K562 (cell line): Measurements from ENCODE around the gene DNAAF3. TPM values are rescaled to one million over a fixed set of nuclear protein-coding genes. Genes with fewer than 3 reads are reported as not detected.

Source experiments
- BCL6 ChIP-seq: fragments of 250-450 bp; sonication (Bioruptor Pico); IDR thresholded peaks from 2 replicates; pipeline ENCODE4 v1.4.0; 2020
- GABPA ChIP-seq: fragments of 200-800 bp; sonication (Bioruptor generic); conservative IDR thresholded peaks from 2 replicates; pipeline ENCODE4 v1.6.1; 2016; ENCODE audit warnings: low read depth, missing genetic modification characterization, missing compliant biosample characterization
- HDAC2 ChIP-seq: fragments of 450-650 bp; IDR thresholded peaks from 2 replicates; pipeline ENCODE4 v1.6.1; 2016; ENCODE audit warnings: mild to moderate bottlenecking
- HIVEP1 ChIP-seq: fragments of 250-450 bp; sonication (Bioruptor Pico); IDR thresholded peaks from 2 replicates; pipeline ENCODE4 v1.4.0; 2020; ENCODE audit warnings: mild to moderate bottlenecking
- IRF1 ChIP-seq: sonication (generic); formaldehyde crosslinking; IDR thresholded peaks from 2 replicates; pipeline ENCODE4 v1.8.0; 2022; ENCODE audit warnings: missing genetic modification reagents, mild to moderate bottlenecking, borderline replicate concordance
- MYC ChIP-seq, 2 experiments: fragments of 250-450 bp in 1 of 2; sonication (Bioruptor Pico) in 1 of 2; IDR thresholded peaks; 2 replicates each; pipeline versions ENCODE4 v1.5.1 to v1.6.1; 2012 to 2021; ENCODE audit warnings: low read depth in 2 of 2, borderline replicate concordance in 1 of 2, improper control_type of control experiment in 1 of 2, low read length in 1 of 2, mild to moderate bottlenecking in 1 of 2, moderate library complexity in 1 of 2
- NFATC3 ChIP-seq: fragments of 450-650 bp; IDR thresholded peaks from 2 replicates; pipeline ENCODE4 v1.6.1; 2017; ENCODE audit warnings: mild to moderate bottlenecking
- POLR2G ChIP-seq: fragments of 200-400 bp; formaldehyde crosslinking; IDR thresholded peaks from 2 replicates; pipeline ENCODE4 v1.6.1; 2017; ENCODE audit warnings: low read depth, mild to moderate bottlenecking, antibody characterized with exemption, low read length, moderate library complexity
- PTTG1 ChIP-seq: fragments of 450-650 bp; IDR thresholded peaks from 2 replicates; pipeline ENCODE4 v1.6.1; 2016; ENCODE audit warnings: low read depth, mild to moderate bottlenecking, missing genetic modification characterization, missing compliant biosample characterization
- RBFOX2 ChIP-seq: fragments of 200-400 bp; formaldehyde crosslinking; IDR thresholded peaks from 2 replicates; pipeline ENCODE4 v1.6.1; 2017; ENCODE audit warnings: low read depth, mild to moderate bottlenecking, low read length, moderate library complexity
- TOE1 ChIP-seq, 2 experiments: fragments of 450-650 bp in 1 of 2; sonication (generic) in 1 of 2; formaldehyde crosslinking in 1 of 2; IDR thresholded peaks; 2 replicates each; pipeline versions ENCODE4 v1.7.1 to v1.8.0; 2016 to 2022; ENCODE audit warnings: borderline replicate concordance in 2 of 2, mild to moderate bottlenecking in 2 of 2, antibody characterized with exemption in 1 of 2, inconsistent platforms in 1 of 2, low read depth in 1 of 2, missing genetic modification reagents in 1 of 2, moderate library complexity in 1 of 2
- ZBTB11 ChIP-seq, 3 experiments: fragments of 200-800 bp in 1 of 3; fragments of 250-450 bp in 1 of 3; fragments of 450-650 bp in 1 of 3; sonication (Bioruptor Pico) in 1 of 3; sonication (Bioruptor generic) in 1 of 3; formaldehyde crosslinking in 1 of 3; IDR thresholded peaks; 2 replicates each; pipeline versions ENCODE4 v1.6.1 to v1.8.0; 2016 to 2022; ENCODE audit warnings: mild to moderate bottlenecking in 2 of 3, missing genetic modification characterization in 2 of 3, missing compliant biosample characterization in 1 of 3, moderate library complexity in 1 of 3
- ZNF121 ChIP-seq: sonication (generic); formaldehyde crosslinking; conservative IDR thresholded peaks from 2 replicates; pipeline ENCODE4 v1.8.0; 2022; ENCODE audit warnings: missing genetic modification reagents
- ZNF274 ChIP-seq: IDR thresholded peaks from 2 replicates; pipeline ENCODE4 v1.6.1; 2011; ENCODE audit warnings: low read depth, mild to moderate bottlenecking, low read length, moderate library complexity, borderline replicate concordance
- ZNF395 ChIP-seq: fragments of 200-800 bp; sonication (Bioruptor generic); IDR thresholded peaks from 2 replicates; pipeline ENCODE4 v1.6.1; 2017; ENCODE audit warnings: missing genetic modification characterization, missing compliant biosample characterization
- polyA plus RNA-seq, 8 experiments: library from polyadenylated mRNA; depleted of rRNA in 4 of 8; stranded (reverse) in 5 of 8; unstranded in 3 of 8; fragments of >200 nt; fragmentation: Nextera tagmentation in 2 of 8; fragmentation: Illumina TruSeq in 1 of 8; extraction: Ambion mirVana in 2 of 8; extraction: Trizol in 1 of 8; gene quantifications; 2 replicates each; pipeline versions ENCODE4 v1.2.1 to v1.2.3, GENCODE V29; 2011 to 2014; ENCODE audit warnings: inconsistent platforms in 1 of 8, missing spikeins in 1 of 8
- total RNA-seq, 7 experiments: library from RNA; depleted of rRNA in 6 of 7; stranded (reverse); fragments of >200 nt in 6 of 7; fragmentation: Illumina TruSeq in 2 of 7; extraction: Trizol in 2 of 7; gene quantifications; 2 replicates each; pipeline versions ENCODE4 v1.2.1 to v1.2.3, GENCODE V29; 2011 to 2021; ENCODE audit warnings: low replicate concordance in 1 of 7

Gene DNAAF3
- total and polyA plus RNA-seq, 9 of the 15 experiments (the other 6 are each of a cell fraction or from before 2014, with no cell fraction given), result 21.6 to 61.5 (median 43.0) TPM

- TF ChIP-seq ZNF121 (CRISPR knock-in tag) (no peak), RBFOX2 (0 out of 2 replicates have a peak, but pooled peaks have one; percentile 18), BCL6 (CRISPR knock-in tag) (no peak), ZBTB11 (CRISPR knock-in tag; IDR thresholded peaks at IDR 0.05) (peak in 2 of 3 experiments; percentile 72 to 91; a peak in 4 of 6 replicates), ZNF395 (CRISPR knock-in tag) (peak; percentile 43; the same call in 1 of the 2 replicates), GABPA (tag) (peak; percentile 56; the same call in 1 of the 2 replicates), POLR2G (no peak), NFATC3 (no peak), HIVEP1 (CRISPR knock-in tag) (no peak), HDAC2 (no peak), MYC (IDR thresholded peaks at IDR 0.05; ENCODE audit: low read depth, low read length) (no peak), MYC (CRISPR knock-in tag; IDR thresholded peaks at IDR 0.05; ENCODE audit: borderline replicate concordance, low read depth) (no peak), TOE1 (IDR thresholded peaks at IDR 0.05; ENCODE audit: borderline replicate concordance) (no peak), TOE1 (CRISPR knock-in tag; IDR thresholded peaks at IDR 0.05; ENCODE audit: borderline replicate concordance, low read depth) (no peak), IRF1 (no peak), PTTG1 (no peak), ZNF274 (no peak)
Observed at GRCh38 chr19:55208880-55209692, 42.7 kb upstream of the DNAAF3 start, which contains the start of gene PTPRH (continued).
